ENCODE results near the gene SULF2.

SULF2 gene

DNA sequence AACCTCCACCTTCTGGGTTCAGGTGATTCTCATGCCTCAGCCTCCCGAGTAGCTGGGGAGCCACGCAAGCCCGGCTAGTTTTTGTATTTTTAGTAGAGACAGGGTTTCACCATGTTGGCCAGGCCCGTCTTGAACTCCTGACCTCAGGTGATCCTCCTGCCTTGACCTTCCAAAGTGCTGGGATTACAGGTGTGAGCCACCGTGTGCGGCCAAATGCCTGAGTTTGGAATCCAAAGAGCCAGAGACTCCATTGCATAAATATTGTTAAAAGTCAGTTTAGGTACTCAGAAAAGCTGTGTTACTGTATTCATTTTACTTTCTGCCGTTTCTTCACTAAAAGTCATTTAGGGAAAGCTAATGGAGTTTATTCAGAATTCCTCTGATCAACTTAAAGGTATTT lies 137.3 kb downstream of the SULF2 start:
- no peak for DNase-seq (ENCODE audit: low read depth)
- no peak overlapping the region for H3K4me3 ChIP-seq (ENCODE audit: low read depth, low read length)
- TF ChIP-seq, protein P1, sequence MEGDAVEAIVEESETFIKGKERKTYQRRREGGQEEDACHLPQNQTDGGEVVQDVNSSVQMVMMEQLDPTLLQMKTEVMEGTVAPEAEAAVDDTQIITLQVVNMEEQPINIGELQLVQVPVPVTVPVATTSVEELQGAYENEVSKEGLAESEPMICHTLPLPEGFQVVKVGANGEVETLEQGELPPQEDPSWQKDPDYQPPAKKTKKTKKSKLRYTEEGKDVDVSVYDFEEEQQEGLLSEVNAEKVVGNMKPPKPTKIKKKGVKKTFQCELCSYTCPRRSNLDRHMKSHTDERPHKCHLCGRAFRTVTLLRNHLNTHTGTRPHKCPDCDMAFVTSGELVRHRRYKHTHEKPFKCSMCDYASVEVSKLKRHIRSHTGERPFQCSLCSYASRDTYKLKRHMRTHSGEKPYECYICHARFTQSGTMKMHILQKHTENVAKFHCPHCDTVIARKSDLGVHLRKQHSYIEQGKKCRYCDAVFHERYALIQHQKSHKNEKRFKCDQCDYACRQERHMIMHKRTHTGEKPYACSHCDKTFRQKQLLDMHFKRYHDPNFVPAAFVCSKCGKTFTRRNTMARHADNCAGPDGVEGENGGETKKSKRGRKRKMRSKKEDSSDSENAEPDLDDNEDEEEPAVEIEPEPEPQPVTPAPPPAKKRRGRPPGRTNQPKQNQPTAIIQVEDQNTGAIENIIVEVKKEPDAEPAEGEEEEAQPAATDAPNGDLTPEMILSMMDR (conservative IDR thresholded peaks at IDR 0.05; ENCODE audit: low read depth, low read length) = no peak

DNA sequence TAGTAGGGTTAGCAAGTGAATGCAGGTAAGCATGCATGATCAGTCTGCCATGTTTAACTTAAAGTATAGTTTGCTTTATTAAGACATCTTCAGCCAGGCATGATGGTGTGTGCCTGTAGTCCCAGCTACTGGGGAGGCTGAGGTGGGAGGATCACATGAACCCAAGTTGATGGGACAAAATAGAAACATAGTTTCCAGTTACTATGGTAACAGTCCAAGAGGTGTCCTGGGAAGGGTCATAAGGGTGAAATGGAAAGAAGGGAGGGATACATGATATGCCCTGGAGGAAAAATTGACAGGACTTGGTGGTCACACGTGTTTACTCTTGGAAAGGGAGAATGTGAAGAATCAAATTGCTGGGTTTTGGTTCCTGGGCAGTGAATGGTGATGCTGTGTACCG lies 139.6 kb downstream of the SULF2 start:
- H3K4me3 ChIP-seq (ENCODE audit: low read depth, low read length) = no peak overlapping the region
- DNase-seq (ENCODE audit: low read depth) = no peak
- TF ChIP-seq, protein P1 (conservative IDR thresholded peaks at IDR 0.05; ENCODE audit: low read depth, low read length) = no peak

- H3K4me3 ChIP-seq (ENCODE audit: low read depth, low read length) = no peak overlapping the region
- TF ChIP-seq, protein P1 (conservative IDR thresholded peaks at IDR 0.05; ENCODE audit: low read depth, low read length) = no peak
- DNase-seq (ENCODE audit: low read depth) = no peak
Observed at GRCh38 chr20:47642624-47643023, 142.7 kb downstream of the SULF2 start.

DNA sequence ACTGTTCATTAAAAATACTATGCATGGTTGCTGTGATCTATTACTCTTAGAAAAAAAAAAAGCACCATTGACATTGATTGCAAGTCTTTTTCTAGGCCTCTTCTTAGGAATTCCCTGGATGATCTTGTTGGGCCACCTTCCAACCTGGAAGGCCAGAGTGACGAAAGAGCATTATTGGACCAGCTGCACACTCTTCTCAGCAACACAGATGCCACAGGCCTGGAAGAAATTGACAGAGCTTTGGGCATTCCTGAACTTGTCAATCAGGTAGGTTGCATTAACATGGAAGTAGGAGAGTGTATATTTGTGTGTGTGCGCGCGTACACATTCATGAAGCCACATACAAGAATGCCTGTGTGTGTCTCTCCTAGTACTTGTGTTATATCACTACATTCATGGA lies 143.2 kb downstream of the SULF2 start:
- no peak overlapping the region for H3K4me3 ChIP-seq (ENCODE audit: low read depth, low read length)
- TF ChIP-seq, protein P1 (conservative IDR thresholded peaks at IDR 0.05; ENCODE audit: low read depth, low read length) = no peak
- DNase-seq (ENCODE audit: low read depth) = no peak

DNA sequence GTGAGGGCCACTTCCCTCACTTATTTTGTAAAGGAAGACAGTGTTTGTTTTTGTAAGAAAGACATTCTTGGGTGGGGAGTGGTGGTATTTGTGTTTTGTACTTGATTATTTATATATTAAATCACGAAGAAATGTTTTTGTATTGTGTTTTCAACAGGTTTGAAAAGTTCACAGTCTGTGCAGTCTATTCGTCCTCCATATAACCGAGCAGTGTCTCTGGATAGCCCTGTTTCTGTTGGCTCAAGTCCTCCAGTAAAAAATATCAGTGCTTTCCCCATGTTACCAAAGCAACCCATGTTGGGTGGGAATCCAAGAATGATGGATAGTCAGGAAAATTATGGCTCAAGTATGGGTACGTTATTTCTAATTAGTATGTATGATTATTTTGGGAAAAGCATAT lies 146.4 kb downstream of the SULF2 start:
- TF ChIP-seq, protein P1 (conservative IDR thresholded peaks at IDR 0.05; ENCODE audit: low read depth, low read length) = no peak
- peak; percentile 17 for DNase-seq (ENCODE audit: low read depth)
- no peak overlapping the region for H3K4me3 ChIP-seq (ENCODE audit: low read depth, low read length)

- DNase-seq (ENCODE audit: low read depth) = no peak
- no peak overlapping the region for H3K4me3 ChIP-seq (ENCODE audit: low read depth, low read length)
- TF ChIP-seq, protein P1 (conservative IDR thresholded peaks at IDR 0.05; ENCODE audit: low read depth, low read length) = no peak
Observed at GRCh38 chr20:47635256-47635655, 150.0 kb downstream of the SULF2 start.

DNA sequence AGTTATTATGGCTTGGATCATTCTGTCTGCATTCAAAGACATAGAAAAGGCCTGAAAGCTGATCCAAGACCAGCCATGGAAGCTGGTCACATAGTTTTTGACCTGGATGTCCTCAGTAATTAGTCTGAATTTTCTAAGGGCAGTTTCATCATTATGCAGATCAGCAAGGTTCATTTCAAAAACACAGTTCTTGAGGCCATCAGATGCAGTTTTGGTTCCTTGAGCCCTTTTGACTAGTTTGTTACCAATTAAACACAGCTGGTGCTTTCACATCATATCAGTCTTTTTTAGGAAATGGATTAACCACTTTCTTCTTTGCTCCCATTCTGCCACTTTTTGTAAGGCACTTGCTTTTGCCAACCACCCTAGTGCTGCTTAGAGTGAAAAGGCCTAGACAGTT lies 154.2 kb downstream of the SULF2 start:
- no peak for DNase-seq (ENCODE audit: low read depth)
- TF ChIP-seq, protein P1 (conservative IDR thresholded peaks at IDR 0.05; ENCODE audit: low read depth, low read length) = no peak
- no peak overlapping the region for H3K4me3 ChIP-seq (ENCODE audit: low read depth, low read length)
